OCI-LY1 (cell line): ENCODE data around the gene TSPYL1.

Experiments
- H2AFZ ChIP-seq: fragments of 200-600 bp; sonication (generic), shearing (Covaris generic); 2 replicates; pipeline ENCODE4 v1.6.0; 2014; ENCODE audit warnings: antibody characterized with exemption, mild to moderate bottlenecking, low read length
- H3F3A ChIP-seq: fragments of 200-600 bp; sonication (generic), shearing (Covaris generic); 2 replicates; pipeline ENCODE4 v1.6.0; 2014; ENCODE audit warnings: mild to moderate bottlenecking, antibody characterized with exemption, low read length, moderate library complexity; ENCODE audit not compliant: insufficient read depth
- H3K27ac ChIP-seq: fragments of 200-600 bp; sonication (generic); 2 replicates; pipeline ENCODE4 v1.5.1; 2014; ENCODE audit warnings: low read length, mixed run types, mild to moderate bottlenecking, low read depth; ENCODE audit not compliant: poor library complexity, severe bottlenecking
- H3K27me3 ChIP-seq: fragments of 200-600 bp; sonication (generic); 2 replicates; pipeline ENCODE4 v1.6.0; 2014; ENCODE audit warnings: antibody characterized with exemption, mild to moderate bottlenecking, low read length, moderate library complexity; ENCODE audit not compliant: insufficient read depth
- H3K36me3 ChIP-seq: fragments of 200-600 bp; sonication (generic); 2 replicates; pipeline ENCODE4 v1.6.1; 2014; ENCODE audit warnings: mild to moderate bottlenecking, antibody characterized with exemption, low read length, moderate library complexity, mixed read lengths; ENCODE audit not compliant: insufficient read depth
- H3K4me1 ChIP-seq: fragments of 200-600 bp; sonication (generic); 2 replicates; pipeline ENCODE4 v1.5.1; 2014; ENCODE audit warnings: mild to moderate bottlenecking, low read length, moderate library complexity; ENCODE audit not compliant: insufficient read depth, severe bottlenecking
- H3K4me2 ChIP-seq: fragments of 200-600 bp; sonication (generic), shearing (Covaris generic); 2 replicates; pipeline ENCODE4 v1.6.1; 2014; ENCODE audit warnings: low read length
- H3K4me3 ChIP-seq: fragments of 200-600 bp; sonication (generic); 2 replicates; pipeline ENCODE4 v1.5.1; 2014; ENCODE audit warnings: low read length, low read depth, mild to moderate bottlenecking, mixed read lengths; ENCODE audit not compliant: poor library complexity, severe bottlenecking
- H3K79me2 ChIP-seq: fragments of 200-600 bp; shearing (Covaris generic); 2 replicates; pipeline ENCODE4 v1.6.1; 2016; ENCODE audit warnings: mixed run types, low read length, mixed read lengths; ENCODE audit not compliant: insufficient read depth
- H3K9ac ChIP-seq: fragments of 200-600 bp; sonication (generic), shearing (Covaris generic); 2 replicates; pipeline ENCODE4 v1.6.1; 2014; ENCODE audit warnings: mild to moderate bottlenecking, low read length, mixed read lengths
- H3K9me2 ChIP-seq: fragments of 200-600 bp; sonication (generic), shearing (Covaris generic); 2 replicates; pipeline ENCODE4 v1.6.1; 2014; ENCODE audit warnings: low read depth, mild to moderate bottlenecking, low read length, mixed read lengths
- H3K9me3 ChIP-seq: fragments of 200-600 bp; shearing (Covaris generic); 2 replicates; pipeline ENCODE4 v1.6.1; 2014; ENCODE audit warnings: low read length, mixed read lengths
- H4K20me1 ChIP-seq: fragments of 200-600 bp; sonication (generic), shearing (Covaris generic); 2 replicates; pipeline ENCODE4 v1.6.0; 2016; ENCODE audit warnings: mild to moderate bottlenecking, low read length; ENCODE audit not compliant: insufficient read depth
- EZH2 ChIP-seq: fragments of 200-600 bp; sonication (generic), shearing (Covaris generic); IDR thresholded peaks from 2 replicates; pipeline ENCODE4 v1.8.0; 2017; ENCODE audit warnings: borderline replicate concordance, mixed run types, mild to moderate bottlenecking, antibody characterized with exemption, low read length, moderate library complexity, mixed read lengths
- TF ChIP-seq, protein P1 (sequence below): fragments of 200-600 bp; sonication (generic), shearing (Covaris generic); IDR thresholded peaks from 2 replicates; pipeline ENCODE4 v1.5.1; 2017; ENCODE audit warnings: mild to moderate bottlenecking, antibody characterized with exemption, low read length, moderate library complexity, mixed read lengths

TSPYL1 gene

DNA sequence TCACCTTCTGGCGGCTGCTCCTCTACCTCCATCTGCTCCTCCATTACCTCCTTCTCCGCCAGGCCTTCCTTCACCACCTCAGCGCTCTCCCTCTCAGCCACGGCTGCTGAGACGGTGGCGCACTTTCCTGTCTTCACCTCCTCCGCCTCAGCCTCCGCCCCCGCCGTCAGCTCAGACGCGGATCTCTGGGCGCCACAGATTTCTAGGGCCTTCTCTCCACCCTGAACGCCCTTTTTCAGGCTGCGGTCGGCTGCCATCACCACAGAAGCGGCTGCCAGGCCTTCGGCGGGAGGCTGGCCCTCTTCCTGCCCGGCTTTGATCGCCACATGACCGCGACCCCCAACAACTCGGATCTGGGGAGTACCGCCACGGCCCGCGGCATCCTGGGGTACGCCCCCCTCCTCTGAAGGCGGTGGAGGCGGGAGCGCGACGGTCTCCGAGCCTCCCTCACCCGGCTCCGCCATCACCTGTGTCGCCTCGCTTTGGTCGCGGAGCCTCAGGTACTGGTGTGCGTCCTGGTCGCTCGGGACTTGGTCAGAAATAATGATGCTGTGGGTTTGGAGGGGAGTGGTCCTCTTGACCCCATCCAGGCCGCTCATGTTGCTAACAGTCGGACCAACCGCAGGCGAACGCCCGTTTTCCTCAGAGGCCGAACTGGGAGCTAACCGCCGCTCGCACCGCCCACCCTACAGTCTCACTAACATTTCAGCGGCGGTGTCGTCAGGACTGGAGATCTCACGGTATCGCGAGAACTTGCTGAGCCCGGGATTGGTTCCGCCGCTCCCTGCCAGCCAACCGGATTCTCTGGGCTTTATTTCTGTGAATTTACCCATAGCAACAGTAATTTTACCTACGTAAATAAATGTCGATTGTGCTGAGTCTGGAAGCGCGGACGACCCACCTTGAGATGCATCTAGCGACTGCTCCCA, at the start of gene TSPYL1:
TSS of gene TSPYL1 (minus strand) at position 699 of the 929 bp plus-strand sequence. CDS start at position 599, 100 bp downstream.
- Histone ChIP-seq H2AFZ (peak within 1 kb of the TSS; percentile 83), H3K27ac (peak within 1 kb of the TSS; percentile 75), H3K4me2 (peak within 1 kb of the TSS; percentile 80), H3K9me3 (no peaks in the 10 kb centered on the region), H3K4me1 (peaks cover 55% of the 10 kb centered on the region), H3K36me3 (peaks cover 26% of the 10 kb centered on the region), H3K79me2 (peaks cover 31% of the 10 kb centered on the region), H3K27me3 (no peaks in the 10 kb centered on the region), H3K9me2 (no peaks in the 10 kb centered on the region), H3K4me3 (peak within 1 kb of the TSS; percentile 80), H4K20me1 (0 out of 2 replicates have a peak, but pooled peaks cover 3% of the 10 kb centered on the region), H3F3A (no peaks in the 10 kb centered on the region), H3K9ac (peak within 1 kb of the TSS; percentile 80)
- no peak for TF ChIP-seq EZH2
- TF ChIP-seq, protein P1, sequence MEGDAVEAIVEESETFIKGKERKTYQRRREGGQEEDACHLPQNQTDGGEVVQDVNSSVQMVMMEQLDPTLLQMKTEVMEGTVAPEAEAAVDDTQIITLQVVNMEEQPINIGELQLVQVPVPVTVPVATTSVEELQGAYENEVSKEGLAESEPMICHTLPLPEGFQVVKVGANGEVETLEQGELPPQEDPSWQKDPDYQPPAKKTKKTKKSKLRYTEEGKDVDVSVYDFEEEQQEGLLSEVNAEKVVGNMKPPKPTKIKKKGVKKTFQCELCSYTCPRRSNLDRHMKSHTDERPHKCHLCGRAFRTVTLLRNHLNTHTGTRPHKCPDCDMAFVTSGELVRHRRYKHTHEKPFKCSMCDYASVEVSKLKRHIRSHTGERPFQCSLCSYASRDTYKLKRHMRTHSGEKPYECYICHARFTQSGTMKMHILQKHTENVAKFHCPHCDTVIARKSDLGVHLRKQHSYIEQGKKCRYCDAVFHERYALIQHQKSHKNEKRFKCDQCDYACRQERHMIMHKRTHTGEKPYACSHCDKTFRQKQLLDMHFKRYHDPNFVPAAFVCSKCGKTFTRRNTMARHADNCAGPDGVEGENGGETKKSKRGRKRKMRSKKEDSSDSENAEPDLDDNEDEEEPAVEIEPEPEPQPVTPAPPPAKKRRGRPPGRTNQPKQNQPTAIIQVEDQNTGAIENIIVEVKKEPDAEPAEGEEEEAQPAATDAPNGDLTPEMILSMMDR: peak; percentile 23; the same call in 1 of the 2 replicates

DNA sequence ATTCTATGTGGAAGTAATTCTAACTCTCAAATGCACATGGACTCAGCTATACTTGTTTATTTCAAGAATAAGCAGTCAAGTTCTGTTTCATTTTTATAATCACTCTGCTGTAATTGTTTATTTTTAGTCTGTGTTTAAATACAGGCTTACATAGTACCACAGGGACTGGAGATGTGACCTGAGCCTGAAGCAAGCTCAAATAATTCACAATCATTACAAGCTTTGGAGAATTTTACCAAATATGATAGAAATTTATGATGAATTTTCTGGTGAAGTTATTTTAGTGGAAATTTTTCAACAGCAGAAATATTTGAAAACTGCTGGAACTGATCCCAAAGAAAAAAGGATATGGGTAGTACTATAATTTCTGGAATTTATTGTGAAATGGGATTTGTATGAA, 49.4 kb upstream of the TSPYL1 start:
- Histone ChIP-seq H3K4me1 (no peaks in the 10 kb centered on the region), H3K36me3 (no peaks in the 10 kb centered on the region), H3K27me3 (no peaks in the 10 kb centered on the region), H3K9me2 (no peaks in the 10 kb centered on the region), H2AFZ (no peak overlapping the region), H4K20me1 (no peaks in the 10 kb centered on the region), H3K9me3 (no peaks in the 10 kb centered on the region), H3F3A (no peaks in the 10 kb centered on the region), H3K79me2 (no peaks in the 10 kb centered on the region), H3K4me2 (no peak overlapping the region), H3K27ac (no peak overlapping the region), H3K9ac (no peak overlapping the region), H3K4me3 (no peak overlapping the region)
- no peak for TF ChIP-seq EZH2
- TF ChIP-seq, protein P1: no peak

DNA sequence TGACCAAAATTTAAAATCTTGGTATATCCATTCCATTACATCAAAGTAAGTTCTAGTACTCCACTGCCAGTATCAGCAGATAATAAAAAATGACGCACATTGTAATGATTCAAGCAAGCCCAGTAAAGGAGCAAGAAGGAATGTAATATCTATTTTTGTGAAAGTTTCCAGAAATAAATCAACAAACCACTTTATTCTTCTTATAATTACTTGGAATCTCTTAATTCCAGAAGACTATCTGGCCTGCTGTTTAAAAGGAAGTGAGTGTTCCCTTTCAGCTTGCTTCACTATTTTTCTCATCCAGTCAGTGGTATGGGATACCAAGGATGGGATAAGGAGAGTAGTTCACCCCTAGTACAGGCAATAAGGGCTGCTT, 48.8 kb upstream of the TSPYL1 start:
- Histone ChIP-seq H3K27ac (no peak overlapping the region), H3F3A (no peaks in the 10 kb centered on the region), H2AFZ (no peak overlapping the region), H3K4me1 (no peaks in the 10 kb centered on the region), H3K4me3 (no peak overlapping the region), H3K9me3 (no peaks in the 10 kb centered on the region), H3K27me3 (no peaks in the 10 kb centered on the region), H4K20me1 (no peaks in the 10 kb centered on the region), H3K36me3 (no peaks in the 10 kb centered on the region), H3K9ac (no peak overlapping the region), H3K79me2 (no peaks in the 10 kb centered on the region), H3K4me2 (no peak overlapping the region), H3K9me2 (no peaks in the 10 kb centered on the region)
- TF ChIP-seq, protein P1: no peak
